ENCODE measurements around the gene FBXL13.

- no peak for TF ChIP-seq POLR2A (IDR thresholded peaks at IDR 0.05)
- TF ChIP-seq, protein P1, sequence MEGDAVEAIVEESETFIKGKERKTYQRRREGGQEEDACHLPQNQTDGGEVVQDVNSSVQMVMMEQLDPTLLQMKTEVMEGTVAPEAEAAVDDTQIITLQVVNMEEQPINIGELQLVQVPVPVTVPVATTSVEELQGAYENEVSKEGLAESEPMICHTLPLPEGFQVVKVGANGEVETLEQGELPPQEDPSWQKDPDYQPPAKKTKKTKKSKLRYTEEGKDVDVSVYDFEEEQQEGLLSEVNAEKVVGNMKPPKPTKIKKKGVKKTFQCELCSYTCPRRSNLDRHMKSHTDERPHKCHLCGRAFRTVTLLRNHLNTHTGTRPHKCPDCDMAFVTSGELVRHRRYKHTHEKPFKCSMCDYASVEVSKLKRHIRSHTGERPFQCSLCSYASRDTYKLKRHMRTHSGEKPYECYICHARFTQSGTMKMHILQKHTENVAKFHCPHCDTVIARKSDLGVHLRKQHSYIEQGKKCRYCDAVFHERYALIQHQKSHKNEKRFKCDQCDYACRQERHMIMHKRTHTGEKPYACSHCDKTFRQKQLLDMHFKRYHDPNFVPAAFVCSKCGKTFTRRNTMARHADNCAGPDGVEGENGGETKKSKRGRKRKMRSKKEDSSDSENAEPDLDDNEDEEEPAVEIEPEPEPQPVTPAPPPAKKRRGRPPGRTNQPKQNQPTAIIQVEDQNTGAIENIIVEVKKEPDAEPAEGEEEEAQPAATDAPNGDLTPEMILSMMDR (IDR thresholded peaks at IDR 0.05), result no peak
Measured at GRCh38 chr7:102916426-102916825, 158.2 kb downstream of the FBXL13 start.
